Measurements from ENCODE around the gene IL23A.

DNA sequence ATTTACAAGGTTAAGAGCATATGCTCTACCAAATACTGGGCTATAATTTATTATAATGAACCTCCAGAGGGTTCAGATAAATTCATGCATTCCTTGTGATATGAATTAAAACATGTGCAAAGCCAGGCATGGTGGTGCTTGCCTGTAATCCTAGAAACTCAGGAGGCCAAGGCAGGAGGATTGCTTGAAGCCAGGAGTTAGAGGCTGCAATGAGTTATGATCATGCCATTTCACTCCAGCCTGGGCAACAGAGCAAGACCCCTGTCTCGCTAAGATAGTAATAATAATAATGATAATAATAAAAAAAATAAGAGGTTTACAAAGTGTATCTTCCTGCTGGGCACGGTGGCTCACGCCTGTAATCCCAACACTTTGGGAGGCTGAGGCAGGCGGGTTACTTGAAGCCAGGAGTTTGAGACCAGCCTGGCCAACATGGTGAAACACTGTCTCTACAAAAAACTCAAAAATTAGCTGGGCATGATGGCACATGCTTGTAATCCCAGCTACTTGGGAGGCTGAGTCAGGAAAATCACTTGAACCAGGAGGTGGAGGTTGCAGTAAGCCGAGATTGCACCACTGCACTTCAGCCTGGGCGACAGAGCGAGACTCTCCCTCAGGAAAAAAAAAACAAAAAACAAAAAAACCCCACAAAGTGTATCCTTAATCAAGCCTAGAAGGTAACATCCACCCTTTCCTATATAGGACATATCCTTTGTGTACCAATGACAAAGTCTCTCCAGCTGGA is 31.3 kb upstream of the IL23A start:
- TF ChIP-seq, protein P1, sequence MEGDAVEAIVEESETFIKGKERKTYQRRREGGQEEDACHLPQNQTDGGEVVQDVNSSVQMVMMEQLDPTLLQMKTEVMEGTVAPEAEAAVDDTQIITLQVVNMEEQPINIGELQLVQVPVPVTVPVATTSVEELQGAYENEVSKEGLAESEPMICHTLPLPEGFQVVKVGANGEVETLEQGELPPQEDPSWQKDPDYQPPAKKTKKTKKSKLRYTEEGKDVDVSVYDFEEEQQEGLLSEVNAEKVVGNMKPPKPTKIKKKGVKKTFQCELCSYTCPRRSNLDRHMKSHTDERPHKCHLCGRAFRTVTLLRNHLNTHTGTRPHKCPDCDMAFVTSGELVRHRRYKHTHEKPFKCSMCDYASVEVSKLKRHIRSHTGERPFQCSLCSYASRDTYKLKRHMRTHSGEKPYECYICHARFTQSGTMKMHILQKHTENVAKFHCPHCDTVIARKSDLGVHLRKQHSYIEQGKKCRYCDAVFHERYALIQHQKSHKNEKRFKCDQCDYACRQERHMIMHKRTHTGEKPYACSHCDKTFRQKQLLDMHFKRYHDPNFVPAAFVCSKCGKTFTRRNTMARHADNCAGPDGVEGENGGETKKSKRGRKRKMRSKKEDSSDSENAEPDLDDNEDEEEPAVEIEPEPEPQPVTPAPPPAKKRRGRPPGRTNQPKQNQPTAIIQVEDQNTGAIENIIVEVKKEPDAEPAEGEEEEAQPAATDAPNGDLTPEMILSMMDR (IDR thresholded peaks at IDR 0.05), result no peak
- TF ChIP-seq EZH2 (IDR thresholded peaks at IDR 0.05) (no peak), EZH2phosphoT487 (IDR thresholded peaks at IDR 0.05) (no peak)

All from neural progenitor cell (in vitro differentiated cells).